IMR-90 (cell line): ENCODE results near the gene MX1. TPM values are rescaled to one million over a fixed set of nuclear protein-coding genes. Genes with fewer than 3 reads are reported as not detected.

ENCODE experiments used
- ATAC-seq: fragments of 200-7000 bp; cut with Tn5 transposase; 2 replicates; pipeline ENCODE4 v1.9.1; 2020; ENCODE audit warnings: low read depth, mild to moderate bottlenecking, moderate library complexity
- BruUV-seq: library from RNA; stranded (reverse); fragments of 400-500 nt; replicated peaks from 2 replicates; lab custom pipeline; 2021; lab: Mats Ljungman, UMichigan
- CTCF ChIA-PET: fragments of 300-600 bp; formaldehyde crosslinking; extraction: SDS; loops from one replicate; lab custom pipeline; 2021; ENCODE audit warnings: antibody characterized with exemption; lab: Yijun Ruan, JAX
- POLR2A ChIA-PET: fragments of 300-600 bp; sonication (Branson Sonifier 250); formaldehyde crosslinking; loops from one replicate; lab custom pipeline; 2022; ENCODE audit warnings: antibody characterized with exemption; ENCODE audit not compliant: unreplicated experiment; lab: Charles Lee
- DNase-seq: peaks from one replicate; pipeline ENCODE4 v3.0.0; 2013
- H2AFZ ChIP-seq: replicated peaks from 2 replicates; pipeline ENCODE3; 2013; ENCODE audit warnings: low read length, mild to moderate bottlenecking; ENCODE audit not compliant: poor library complexity
- H2AK5ac ChIP-seq: 2 replicates; pipeline ENCODE4 v1.6.1; 2013; ENCODE audit warnings: low read depth, low read length, inconsistent platforms
- H2AK9ac ChIP-seq: replicated peaks from 2 replicates; pipeline ENCODE3; 2013; ENCODE audit warnings: mild to moderate bottlenecking, low read depth, low read length, moderate library complexity; ENCODE audit not compliant: poor library complexity
- H2BK120ac ChIP-seq: 2 replicates; pipeline ENCODE4 v1.6.1; 2013; ENCODE audit warnings: low read depth, low read length, inconsistent platforms
- H2BK15ac ChIP-seq: 3 replicates; pipeline ENCODE4 v1.6.1; 2013; ENCODE audit warnings: low read depth, low read length, inconsistent platforms
- H2BK20ac ChIP-seq: 2 replicates; pipeline ENCODE4 v1.6.1; 2013; ENCODE audit warnings: low read depth, mild to moderate bottlenecking, inconsistent platforms, low read length, moderate library complexity
- H2BK5ac ChIP-seq: 2 replicates; pipeline ENCODE4 v1.6.1; 2013; ENCODE audit warnings: mild to moderate bottlenecking, low read depth, low read length, inconsistent platforms; ENCODE audit not compliant: poor library complexity, severe bottlenecking
- H3K14ac ChIP-seq: replicated peaks from 2 replicates; pipeline ENCODE4 v1.6.1; 2013; ENCODE audit warnings: low read depth, low read length, inconsistent platforms
- H3K18ac ChIP-seq: 2 replicates; pipeline ENCODE4 v1.6.1; 2013; ENCODE audit warnings: low read depth, low read length, control low read depth
- H3K23ac ChIP-seq: 2 replicates; pipeline ENCODE4 v1.6.1; 2013; ENCODE audit warnings: low read depth, low read length, inconsistent platforms
- H3K27ac ChIP-seq: 2 replicates; pipeline ENCODE4 v1.5.1; 2013; ENCODE audit warnings: mild to moderate bottlenecking, control low read depth, low read length; ENCODE audit not compliant: insufficient read depth
- H3K27me3 ChIP-seq: 2 replicates; pipeline ENCODE4 v1.6.1; 2013; ENCODE audit warnings: low read length; ENCODE audit not compliant: control insufficient read depth, insufficient read depth
- H3K36me3 ChIP-seq: 2 replicates; pipeline ENCODE4 v1.6.1; 2013; ENCODE audit warnings: low read length, mixed read lengths; ENCODE audit not compliant: control insufficient read depth, insufficient read depth
- H3K4ac ChIP-seq: 2 replicates; pipeline ENCODE4 v1.6.1; 2013; ENCODE audit warnings: low read depth, low read length, inconsistent platforms
- H3K4me1 ChIP-seq: 2 replicates; pipeline ENCODE4 v1.6.1; 2013; ENCODE audit warnings: low read length, mixed read lengths; ENCODE audit not compliant: control insufficient read depth, insufficient read depth
- H3K4me2 ChIP-seq: 2 replicates; pipeline ENCODE4 v1.6.1; 2013; ENCODE audit warnings: low read depth, mild to moderate bottlenecking, control low read depth, low read length, moderate library complexity
- H3K4me3 ChIP-seq: 2 replicates; pipeline ENCODE4 v1.5.1; 2013; ENCODE audit warnings: low read depth, mild to moderate bottlenecking, control low read depth, low read length, moderate library complexity; ENCODE audit not compliant: insufficient read depth
- H3K56ac ChIP-seq: 2 replicates; pipeline ENCODE4 v1.6.1; 2013; ENCODE audit warnings: low read length, inconsistent platforms; ENCODE audit not compliant: insufficient read depth; ENCODE audit errors: extremely low read depth
- H3K79me1 ChIP-seq, 2 experiments: 2 replicates each; pipeline ENCODE4 v1.6.1; 2013; ENCODE audit warnings: low read length in 2 of 2, inconsistent platforms in 1 of 2, low read depth in 1 of 2
- H3K9ac ChIP-seq: 2 replicates; pipeline ENCODE4 v1.6.1; 2013; ENCODE audit warnings: low read depth, low read length, control low read depth
- H3K9me1 ChIP-seq: 2 replicates; pipeline ENCODE4 v1.6.1; 2013; ENCODE audit warnings: low read length, inconsistent platforms; ENCODE audit not compliant: insufficient read depth
- H3K9me3 ChIP-seq: 2 replicates; pipeline ENCODE4 v1.6.1; 2013; ENCODE audit warnings: low read length; ENCODE audit not compliant: control insufficient read depth, insufficient read depth
- H4K20me1 ChIP-seq: 2 replicates; pipeline ENCODE4 v1.6.1; 2013; ENCODE audit warnings: low read length, inconsistent platforms; ENCODE audit not compliant: insufficient read depth
- H4K5ac ChIP-seq: 2 replicates; pipeline ENCODE4 v1.6.1; 2013; ENCODE audit warnings: mild to moderate bottlenecking, low read depth, low read length, control low read depth
- H4K8ac ChIP-seq, 2 experiments: 2 replicates each; pipeline ENCODE4 v1.6.1; 2013; ENCODE audit warnings: low read depth in 2 of 2, low read length in 2 of 2, control low read depth in 1 of 2, inconsistent platforms in 1 of 2
- H4K91ac ChIP-seq: 2 replicates; pipeline ENCODE4 v1.6.1; 2013; ENCODE audit warnings: low read depth, low read length, inconsistent platforms; ENCODE audit not compliant: insufficient read depth
- BHLHE40 ChIP-seq: fragments of 150-350 bp; IDR thresholded peaks from 2 replicates; pipeline ENCODE4 v1.6.1; 2016; ENCODE audit warnings: mild to moderate bottlenecking, low read depth, low read length
- CEBPB ChIP-seq: IDR thresholded peaks from 2 replicates; pipeline ENCODE4 v1.6.1; 2012; ENCODE audit warnings: low read depth, low read length, improper control_type of control experiment
- CHD1 ChIP-seq: IDR thresholded peaks from 2 replicates; pipeline ENCODE4 v1.6.1; 2012; ENCODE audit warnings: low read depth, low read length, improper control_type of control experiment
- CTCF ChIP-seq: conservative IDR thresholded peaks from 2 replicates; pipeline ENCODE4 v1.5.1; 2012; ENCODE audit warnings: mild to moderate bottlenecking, low read depth, low read length, improper control_type of control experiment
- FOS ChIP-seq: fragments of 150-350 bp; IDR thresholded peaks from 2 replicates; pipeline ENCODE4 v1.6.1; 2016; ENCODE audit warnings: low read depth, low read length
- MAFK ChIP-seq: IDR thresholded peaks from 2 replicates; pipeline ENCODE4 v1.6.1; 2012; ENCODE audit warnings: low read depth, low read length, improper control_type of control experiment
- MXI1 ChIP-seq: IDR thresholded peaks from 2 replicates; pipeline ENCODE4 v1.6.1; 2012; ENCODE audit warnings: low read depth, mild to moderate bottlenecking, low read length, moderate library complexity, borderline replicate concordance
- NFE2L2 ChIP-seq: fragments of 150-350 bp; IDR thresholded peaks from 2 replicates; pipeline ENCODE4 v1.6.1; 2016; ENCODE audit warnings: low read depth, mild to moderate bottlenecking, low read length
- POLR2A ChIP-seq: IDR thresholded peaks from 2 replicates; pipeline ENCODE4 v1.6.1; 2012; ENCODE audit warnings: mild to moderate bottlenecking, low read depth, low read length
- RAD21 ChIP-seq: IDR thresholded peaks from 2 replicates; pipeline ENCODE4 v1.6.1; 2012; ENCODE audit warnings: low read length, improper control_type of control experiment
- RFX5 ChIP-seq: IDR thresholded peaks from 2 replicates; pipeline ENCODE4 v1.8.0; 2012; ENCODE audit warnings: low read depth, mild to moderate bottlenecking, low read length, moderate library complexity
- SMC3 ChIP-seq: fragments of 150-350 bp; IDR thresholded peaks from 2 replicates; pipeline ENCODE4 v1.6.1; 2016; ENCODE audit warnings: low read depth, mild to moderate bottlenecking, antibody characterized with exemption, low read length, moderate library complexity
- WGBS, 2 experiments: methylation state at CpG; one replicate each; pipeline versions ENCODE4 v1.1.5 to v1.1.7; 2013; ENCODE audit warnings: missing lambda C conversion rate in 2 of 2; ENCODE audit not compliant: insufficient read length in 1 of 2; ENCODE audit errors: extremely low coverage in 2 of 2; 5-methylcytosine and 5-hydroxymethylcytosine counted together
- dilution Hi-C: fragments of 300-500 bp; cut with HindIII; formaldehyde crosslinking; loops from one replicate; pipeline ENCODE4 v1.14.3; 2018; ENCODE audit warnings: low sequenced_read_pairs; ENCODE audit not compliant: unreplicated experiment
- in situ Hi-C: fragments of 300-500 bp; cut with MboI; formaldehyde crosslinking; loops from 3 replicates; pipeline ENCODE4 v1.14.3; 2019; ENCODE audit warnings: low sequenced_read_pairs, inconsistent platforms, mixed read lengths
- intact Hi-C: fragments of 100-400 bp; cut with micrococcal nuclease; formaldehyde crosslinking; loops from 2 replicates; pipeline ENCODE4 v1.10.0; 2022
- polyA plus RNA-seq, 3 experiments: library from polyadenylated mRNA; depleted of rRNA; stranded (reverse); fragments of >200 nt; gene quantifications; 2 replicates each; pipeline ENCODE4 v1.2.3, GENCODE V29; 2012; ENCODE audit warnings: low replicate concordance in 1 of 3
- total RNA-seq: library from RNA; depleted of rRNA; stranded (reverse); fragments of >200 nt; gene quantifications from 2 replicates; pipeline ENCODE4 v1.2.3, GENCODE V29; 2012
- TF ChIP-seq, protein P1 (sequence below): fragments of 150-350 bp; IDR thresholded peaks from 2 replicates; pipeline ENCODE4 v1.6.1; 2017; ENCODE audit warnings: mild to moderate bottlenecking, antibody characterized with exemption, low read length, low read depth
- TF ChIP-seq, protein P2 (sequence below): fragments of 150-350 bp; IDR thresholded peaks from 2 replicates; pipeline ENCODE4 v1.6.1; 2016; ENCODE audit warnings: low read depth, mild to moderate bottlenecking, low read length, moderate library complexity, borderline replicate concordance

The MX1 gene
- total and polyA plus RNA-seq, 2 of the 4 experiments (the other 2 are of a cell fraction) = 1.0 to 2.5 TPM

- Histone ChIP-seq H3K56ac (no peak overlapping the region), H4K5ac (no peak overlapping the region), H3K79me1 (no peaks in the 10 kb centered on the region), H3K27me3 (no peaks in the 10 kb centered on the region), H3K4me3 (no peak overlapping the region), H4K20me1 (no peaks in the 10 kb centered on the region), H3K9me1 (no peaks in the 10 kb centered on the region), H2BK5ac (no peak overlapping the region), H3K18ac (no peak overlapping the region), H3K36me3 (no peaks in the 10 kb centered on the region), H3K23ac (no peak overlapping the region), H3K4ac (no peak overlapping the region), H2AFZ (no peak overlapping the region), H2BK15ac (no peak overlapping the region), H2BK120ac (no peak overlapping the region), H2AK5ac (no peak overlapping the region), H4K91ac (no peak overlapping the region), H3K4me1 (no peaks in the 10 kb centered on the region), H3K4me2 (no peak overlapping the region), H2BK20ac (no peak overlapping the region), H3K27ac (no peak overlapping the region), H4K8ac (no peak overlapping the region), H2AK9ac (no peak overlapping the region), H3K9me3 (no peaks in the 10 kb centered on the region), H3K14ac (no peak overlapping the region), H3K9ac (no peak overlapping the region)
- ChIA-PET CTCF (no interaction called here), POLR2A (no interaction called here)
- in situ Hi-C loops (loop anchor here (10.0 kb wide), 1 partner anchor 327 kb away; no protein-coding TSS in a partner anchor), dilution Hi-C loops (no loop called here), intact Hi-C loops (no loop called here)
- no peak for DNase-seq
- no peak for ATAC-seq
- no TSS peak for BruUV-seq
- TF ChIP-seq, protein P1, sequence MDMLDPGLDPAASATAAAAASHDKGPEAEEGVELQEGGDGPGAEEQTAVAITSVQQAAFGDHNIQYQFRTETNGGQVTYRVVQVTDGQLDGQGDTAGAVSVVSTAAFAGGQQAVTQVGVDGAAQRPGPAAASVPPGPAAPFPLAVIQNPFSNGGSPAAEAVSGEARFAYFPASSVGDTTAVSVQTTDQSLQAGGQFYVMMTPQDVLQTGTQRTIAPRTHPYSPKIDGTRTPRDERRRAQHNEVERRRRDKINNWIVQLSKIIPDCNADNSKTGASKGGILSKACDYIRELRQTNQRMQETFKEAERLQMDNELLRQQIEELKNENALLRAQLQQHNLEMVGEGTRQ = no peak
- TF ChIP-seq POLR2A (no peak), BHLHE40 (no peak), NFE2L2 (no peak), MAFK (no peak), CHD1 (no peak), CEBPB (no peak), RAD21 (no peak), RFX5 (no peak), MXI1 (no peak), FOS (no peak), SMC3 (no peak), CTCF (no peak)
- TF ChIP-seq, protein P2, sequence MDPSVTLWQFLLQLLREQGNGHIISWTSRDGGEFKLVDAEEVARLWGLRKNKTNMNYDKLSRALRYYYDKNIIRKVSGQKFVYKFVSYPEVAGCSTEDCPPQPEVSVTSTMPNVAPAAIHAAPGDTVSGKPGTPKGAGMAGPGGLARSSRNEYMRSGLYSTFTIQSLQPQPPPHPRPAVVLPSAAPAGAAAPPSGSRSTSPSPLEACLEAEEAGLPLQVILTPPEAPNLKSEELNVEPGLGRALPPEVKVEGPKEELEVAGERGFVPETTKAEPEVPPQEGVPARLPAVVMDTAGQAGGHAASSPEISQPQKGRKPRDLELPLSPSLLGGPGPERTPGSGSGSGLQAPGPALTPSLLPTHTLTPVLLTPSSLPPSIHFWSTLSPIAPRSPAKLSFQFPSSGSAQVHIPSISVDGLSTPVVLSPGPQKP = no peak
- 80% methylated on average over 1 of the region's 16 CpGs; no CpG with 5 or more reads in 1 of the 2 experiments for WGBS, 2 experiments
Observed at GRCh38 chr21:41451753-41452676, 26.0 kb downstream of the MX1 start.
